HG03095 (cell line): ENCODE data around the gene SLC16A1.
A peak's percentile ranks its signal among the peaks of the same experiment; 100 is the strongest.
"Not testable (repeated sequence)": the region's sequence is repeated elsewhere in the genome, so short reads cannot be mapped to it uniquely, and the experiment has no call there.

Experiments used
- ATAC-seq: cut with Tn5 transposase; IDR thresholded peaks from one replicate; pipeline ENCODE4 v1.9.1; 2021; ENCODE audit warnings: moderate library complexity; ENCODE audit not compliant: unreplicated experiment

Gene SLC16A1

DNA sequence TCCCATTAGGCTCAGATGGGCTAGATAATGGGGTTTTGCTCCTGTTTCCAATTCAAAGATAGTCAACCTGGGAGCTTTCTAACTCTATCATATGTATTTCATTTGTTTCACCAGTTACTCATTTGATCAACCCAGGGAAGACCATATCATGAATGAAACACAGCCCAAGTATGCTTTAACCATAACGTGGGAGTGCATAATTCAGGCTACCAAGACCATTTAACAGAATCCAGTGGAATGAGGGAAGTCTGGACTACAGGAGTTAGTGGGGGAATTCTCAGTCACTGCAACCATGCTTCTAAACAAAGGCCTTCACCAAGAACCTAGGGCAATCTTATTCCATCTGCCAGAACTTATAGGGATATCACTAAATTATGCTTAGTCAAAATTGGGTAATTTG lies 15.0 kb upstream of the SLC16A1 start:
- ATAC-seq = no peak

DNA sequence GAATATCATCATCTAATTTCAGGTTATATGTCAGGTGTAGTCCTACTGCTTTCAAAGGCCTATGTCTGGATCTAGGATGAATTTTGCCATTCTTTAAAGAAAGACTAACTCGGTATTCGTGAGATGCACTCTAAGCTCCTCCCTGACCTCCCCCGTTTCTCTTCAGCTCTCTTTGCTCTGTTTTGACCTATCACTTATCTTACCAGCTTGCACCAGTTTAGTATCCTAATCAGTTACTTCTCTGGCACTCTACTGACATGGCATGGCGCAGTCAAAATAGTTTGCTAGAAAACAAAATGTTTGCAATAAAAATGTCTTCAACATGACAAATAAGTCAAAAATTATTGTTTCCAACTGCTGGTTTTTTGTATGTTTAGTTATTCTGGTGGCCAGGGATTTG lies 8.4 kb upstream of the SLC16A1 start:
- ATAC-seq = no peak

DNA sequence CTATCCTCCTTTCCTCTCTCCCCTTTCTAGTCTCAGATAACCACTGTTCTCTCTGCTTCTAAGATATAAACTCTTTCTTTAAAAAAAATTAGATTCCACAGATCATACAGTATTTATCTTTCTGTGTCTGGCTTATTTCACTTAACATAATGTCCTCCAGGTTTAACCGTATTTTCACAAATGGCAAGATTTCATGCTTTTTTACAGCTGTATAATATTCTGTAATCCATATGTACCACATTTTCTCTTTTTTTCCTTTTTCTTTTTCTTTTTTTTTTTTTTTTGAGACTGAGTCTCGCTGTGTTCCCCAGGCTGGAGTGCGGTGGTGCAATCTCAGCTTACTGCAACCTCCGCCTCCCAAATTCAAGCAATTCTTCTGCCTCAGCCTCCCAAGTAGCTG lies 5.1 kb upstream of the SLC16A1 start:
- no peak for ATAC-seq

DNA sequence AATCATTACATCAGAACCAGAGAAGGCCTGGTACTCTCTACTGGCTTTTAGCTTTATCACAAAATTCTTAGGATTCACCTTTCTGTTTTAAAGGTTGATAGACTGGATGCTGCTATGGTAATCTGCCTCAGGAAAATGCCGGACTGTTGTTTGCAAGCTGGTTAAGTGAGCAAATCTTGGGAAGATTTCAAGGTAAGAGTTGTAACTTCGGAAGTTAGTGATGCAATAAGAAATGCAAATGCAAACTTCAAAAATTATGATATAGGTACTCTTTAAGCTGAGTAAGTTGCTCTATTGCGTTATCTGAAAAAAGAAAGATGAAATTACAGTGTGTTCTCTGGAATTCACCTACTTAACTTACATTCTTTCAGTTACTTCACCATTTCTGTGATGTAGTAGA lies 4.4 kb upstream of the SLC16A1 start:
- no peak for ATAC-seq

DNA sequence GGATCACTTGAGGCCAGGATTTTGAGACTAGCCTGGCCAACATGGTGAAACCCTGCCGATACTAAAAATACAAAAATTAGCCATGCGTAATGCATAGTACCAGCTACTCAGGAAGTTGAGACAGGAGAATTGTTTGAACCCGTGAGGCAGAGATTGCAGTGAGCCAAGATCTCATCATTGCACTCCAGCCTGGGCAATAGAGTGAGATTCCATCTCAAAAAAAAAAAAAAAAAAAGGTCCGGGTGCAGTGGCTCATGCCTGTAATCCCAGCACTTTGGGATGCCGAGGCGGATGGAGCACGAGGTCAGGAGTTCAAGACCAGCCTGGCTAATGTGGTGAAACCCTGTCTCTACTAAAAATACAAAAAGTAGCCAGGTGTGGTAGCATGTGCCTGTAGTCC lies 2.2 kb upstream of the SLC16A1 start:
- ATAC-seq = not testable (repeated sequence)

DNA sequence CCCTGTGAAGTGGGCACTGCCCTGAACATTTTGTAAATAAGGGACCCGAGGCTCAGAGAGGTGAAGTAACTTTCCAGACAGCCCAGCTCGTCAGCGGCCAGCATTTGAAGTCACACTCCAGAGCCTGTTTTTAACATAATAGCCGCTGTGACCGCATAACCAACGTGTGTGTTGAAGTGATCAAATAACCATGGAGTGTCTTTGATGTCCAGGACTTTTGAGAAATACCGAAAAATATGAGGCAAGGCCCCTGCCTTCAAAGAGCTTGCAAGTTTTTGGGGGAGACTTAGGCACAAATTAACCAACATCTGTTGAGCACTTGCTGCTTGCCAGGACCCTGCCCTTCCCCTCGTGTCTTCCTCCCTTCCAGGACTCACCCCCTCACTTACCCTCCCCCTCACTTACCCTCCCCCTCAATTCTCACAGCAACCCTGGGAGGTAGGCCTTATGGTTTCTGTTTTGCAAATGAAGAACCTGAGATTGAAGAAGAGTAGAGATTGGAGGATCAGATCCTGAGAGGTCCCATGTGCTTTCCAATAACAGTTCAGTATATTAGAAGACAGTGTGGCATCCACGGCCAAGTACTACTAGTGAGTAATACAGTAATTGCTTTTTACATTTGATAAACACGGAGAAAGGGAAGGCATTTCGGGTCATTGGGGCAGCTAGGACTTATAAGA lies 1.3 kb upstream of the SLC16A1 start:
- ATAC-seq = peak; percentile 46

DNA sequence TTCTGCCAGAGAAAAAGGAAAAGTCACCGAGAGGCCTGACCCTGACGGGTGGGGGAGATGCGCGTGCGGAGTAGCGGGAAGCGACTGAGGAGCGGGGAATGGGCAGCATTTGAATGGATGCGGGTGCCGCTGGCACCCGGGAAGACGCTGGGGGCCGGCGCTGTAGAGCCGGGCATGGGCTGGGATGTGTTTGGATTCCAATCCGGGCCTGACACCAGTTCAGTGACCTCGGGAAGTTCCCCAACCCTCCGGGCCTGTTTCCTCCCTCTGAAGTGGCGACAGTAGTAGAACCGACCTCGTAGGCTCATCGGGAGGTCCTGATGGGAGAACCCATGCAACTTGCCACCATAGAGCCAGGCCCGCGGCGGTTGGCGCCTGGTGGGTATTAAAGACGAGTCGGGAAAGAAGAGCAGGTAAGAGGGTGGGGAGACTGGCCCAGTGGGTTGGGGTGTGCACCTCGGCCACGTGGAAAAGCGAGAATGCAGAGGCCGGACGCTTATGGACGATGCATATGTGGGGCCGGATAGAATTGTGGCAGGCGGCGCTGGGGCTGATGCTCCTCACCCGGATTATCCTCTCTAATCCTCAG lies 642 bp upstream of the SLC16A1 start:
- ATAC-seq = peak; percentile 6

DNA sequence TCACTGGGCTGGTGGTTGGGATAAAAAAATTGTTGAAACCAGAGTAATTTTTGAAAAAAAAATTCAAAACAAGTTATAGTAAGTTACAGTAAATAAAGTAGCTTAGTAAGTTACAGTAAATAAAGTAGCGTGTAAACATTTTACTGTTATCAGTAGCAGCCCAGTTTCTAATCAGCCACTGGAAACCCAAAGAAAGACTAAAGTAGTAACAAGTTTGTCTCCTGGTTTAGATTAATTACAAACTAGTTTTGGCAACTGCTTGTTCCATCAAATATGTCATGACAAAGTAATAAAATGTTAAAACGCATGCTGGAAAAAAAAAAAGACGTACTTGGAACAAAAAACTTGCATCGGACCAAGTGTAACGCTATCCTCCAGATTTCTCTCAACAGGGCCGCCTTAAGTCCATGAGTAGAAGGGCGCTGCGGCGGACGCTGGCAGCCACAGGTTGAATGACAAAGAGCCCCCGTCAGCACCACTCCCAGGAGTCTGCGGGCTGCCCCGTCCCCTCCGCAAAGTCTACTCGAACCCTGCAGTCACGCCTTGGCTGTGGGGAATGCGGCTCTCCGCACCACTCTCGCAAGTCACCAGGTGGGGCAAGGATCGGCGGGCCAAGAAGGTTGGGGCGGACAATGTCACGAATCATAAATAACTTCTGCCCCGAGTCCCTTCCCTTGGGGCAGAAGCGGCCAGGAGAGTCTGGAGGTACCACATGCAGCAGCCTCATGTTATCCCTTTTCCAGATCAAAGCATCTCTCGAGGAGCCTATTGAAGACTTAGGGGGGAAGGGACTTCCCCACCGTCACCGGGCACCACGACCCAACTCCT lies 837 bp downstream of the SLC16A1 start:
- ATAC-seq = peak; percentile 27

DNA sequence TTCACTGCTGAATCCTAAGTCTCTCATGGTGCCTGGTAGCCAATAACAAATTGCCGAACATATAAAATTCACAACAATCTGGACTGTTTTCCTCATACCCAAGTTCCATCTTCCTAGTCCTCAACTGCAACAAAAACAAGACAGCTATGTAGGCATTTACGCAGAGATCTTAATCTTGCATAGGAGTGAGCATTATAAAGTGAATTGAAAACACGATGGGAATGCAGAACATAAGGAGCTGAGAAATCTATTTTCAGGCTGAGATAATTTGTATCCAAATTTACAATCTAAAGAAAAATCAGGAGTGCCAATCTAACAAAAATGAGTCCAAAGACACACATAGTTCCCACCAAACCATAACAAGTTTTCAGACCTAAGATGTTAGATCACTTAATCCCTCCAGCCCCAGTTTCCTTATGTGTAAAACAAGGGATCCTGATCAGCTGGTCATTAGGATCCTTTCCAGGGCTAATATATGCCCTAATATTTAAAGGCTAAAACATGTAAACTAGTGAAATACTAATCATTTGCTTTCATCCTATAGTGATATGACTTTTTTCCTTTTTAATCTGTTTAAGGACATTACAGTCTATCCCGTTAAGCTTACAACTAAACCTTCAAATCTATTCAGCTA lies 1.9 kb downstream of the SLC16A1 start:
- ATAC-seq = no peak

DNA sequence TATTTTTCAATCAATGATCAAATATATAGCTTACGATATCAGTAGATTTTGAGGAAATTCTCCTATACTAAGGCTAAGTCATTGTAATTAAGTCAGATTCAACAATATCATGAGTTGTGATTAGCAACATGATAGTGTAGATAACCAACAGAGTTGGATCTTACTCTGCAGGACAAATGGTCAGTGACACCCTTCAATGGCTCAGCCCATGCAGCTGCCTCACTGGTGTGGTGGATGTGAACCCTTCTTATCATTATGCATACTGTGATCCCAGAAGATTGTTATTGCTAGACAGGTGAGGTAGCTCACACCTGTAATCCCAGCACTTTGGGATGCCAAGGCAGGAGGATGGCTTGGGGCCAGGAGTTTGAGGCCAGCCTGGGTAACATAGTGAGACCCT lies 5.6 kb downstream of the SLC16A1 start:
- no peak for ATAC-seq

DNA sequence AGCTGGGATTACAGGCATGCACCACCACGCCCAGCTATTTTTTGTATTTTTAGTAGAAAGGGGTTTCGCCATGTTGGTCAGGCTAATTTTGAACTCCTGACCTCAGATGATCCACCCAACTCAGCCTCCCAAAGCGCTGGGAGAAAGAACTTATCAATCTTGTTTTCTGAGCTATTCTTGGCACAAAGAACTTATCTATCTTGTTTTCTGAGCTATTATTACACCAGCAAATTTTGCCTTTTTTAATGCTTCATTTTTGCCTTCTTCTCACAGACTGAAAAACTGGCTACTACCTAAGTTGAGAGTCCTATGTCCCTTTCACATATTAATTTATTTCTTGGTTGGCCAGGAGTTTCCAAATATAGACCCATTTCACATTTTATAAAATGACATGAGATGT lies 9.3 kb downstream of the SLC16A1 start:
- no peak for ATAC-seq

DNA sequence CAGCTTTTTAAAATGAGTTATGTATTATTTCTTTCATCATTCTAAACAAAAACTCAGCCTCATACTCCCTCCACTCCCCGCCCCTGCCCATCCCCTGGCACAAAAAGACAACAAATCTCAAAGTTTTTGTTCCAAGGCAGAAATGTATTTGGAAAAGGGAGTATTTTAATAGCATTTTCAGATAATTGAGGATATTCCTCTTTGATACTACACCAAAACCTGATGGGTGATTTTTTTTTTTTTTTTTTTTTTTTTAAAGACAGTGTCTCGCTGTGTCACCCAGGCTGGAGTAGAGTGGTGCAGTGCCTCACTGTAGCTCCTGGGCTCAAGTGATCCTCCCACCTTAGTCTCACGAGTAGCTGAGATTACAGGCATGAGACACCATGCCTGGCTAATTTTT lies 16.2 kb downstream of the SLC16A1 start:
- ATAC-seq = no peak

DNA sequence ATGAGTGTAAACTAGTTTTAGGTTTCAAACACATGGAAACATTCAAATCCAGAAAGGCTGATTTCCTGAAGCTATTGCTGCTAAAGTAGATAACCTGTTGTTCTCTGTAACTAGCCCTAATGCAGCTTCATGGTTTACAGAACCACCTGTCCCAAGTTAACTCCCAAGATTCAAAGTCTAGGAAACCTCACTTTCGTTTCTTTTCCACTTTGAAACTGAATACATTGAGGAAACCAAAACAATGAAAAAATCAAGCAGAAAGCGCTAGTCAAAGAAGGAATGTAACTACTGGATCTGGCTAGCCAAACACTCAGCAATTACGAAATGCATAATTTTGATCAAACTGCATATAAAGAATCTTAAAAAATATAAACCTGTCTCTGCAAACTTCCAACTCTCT lies 17.8 kb downstream of the SLC16A1 start:
- no peak for ATAC-seq

DNA sequence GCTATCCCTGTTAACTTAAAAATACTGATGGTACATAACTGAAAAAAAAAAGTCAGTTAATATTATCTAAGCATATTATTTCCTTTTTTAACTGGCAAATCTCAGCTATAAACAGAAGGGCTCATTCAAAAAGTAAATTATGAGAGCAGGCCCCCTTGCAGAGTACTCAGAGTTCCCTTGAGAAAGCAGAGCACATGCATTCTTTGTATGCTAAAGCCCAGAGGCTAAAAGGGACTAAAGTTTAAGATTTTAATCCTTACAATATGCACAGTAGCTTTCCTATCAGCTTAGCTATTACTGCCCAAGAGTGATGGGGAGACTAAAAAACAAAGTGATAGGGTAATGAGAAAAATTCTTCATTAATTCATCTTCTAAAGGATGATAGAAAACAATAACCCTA lies 18.5 kb downstream of the SLC16A1 start:
- ATAC-seq = no peak

DNA sequence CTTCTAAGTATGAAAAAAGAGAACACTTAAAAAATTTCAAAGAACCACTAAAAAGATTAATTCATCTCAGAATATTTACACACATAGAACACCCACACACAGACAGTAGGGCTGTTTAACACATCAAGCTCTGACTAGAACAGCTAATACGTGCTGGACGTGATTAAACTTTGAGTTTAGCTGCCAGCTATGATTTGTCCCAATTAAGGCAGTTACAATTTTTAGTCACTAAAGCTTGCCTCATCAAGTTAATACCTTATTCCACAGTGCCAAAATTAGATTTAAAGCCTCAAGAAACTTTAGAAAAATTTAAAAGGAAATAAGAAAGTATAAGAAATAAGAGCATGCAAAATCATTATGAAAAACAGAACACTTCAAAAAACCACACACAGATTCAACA lies 18.9 kb downstream of the SLC16A1 start:
- no peak for ATAC-seq

DNA sequence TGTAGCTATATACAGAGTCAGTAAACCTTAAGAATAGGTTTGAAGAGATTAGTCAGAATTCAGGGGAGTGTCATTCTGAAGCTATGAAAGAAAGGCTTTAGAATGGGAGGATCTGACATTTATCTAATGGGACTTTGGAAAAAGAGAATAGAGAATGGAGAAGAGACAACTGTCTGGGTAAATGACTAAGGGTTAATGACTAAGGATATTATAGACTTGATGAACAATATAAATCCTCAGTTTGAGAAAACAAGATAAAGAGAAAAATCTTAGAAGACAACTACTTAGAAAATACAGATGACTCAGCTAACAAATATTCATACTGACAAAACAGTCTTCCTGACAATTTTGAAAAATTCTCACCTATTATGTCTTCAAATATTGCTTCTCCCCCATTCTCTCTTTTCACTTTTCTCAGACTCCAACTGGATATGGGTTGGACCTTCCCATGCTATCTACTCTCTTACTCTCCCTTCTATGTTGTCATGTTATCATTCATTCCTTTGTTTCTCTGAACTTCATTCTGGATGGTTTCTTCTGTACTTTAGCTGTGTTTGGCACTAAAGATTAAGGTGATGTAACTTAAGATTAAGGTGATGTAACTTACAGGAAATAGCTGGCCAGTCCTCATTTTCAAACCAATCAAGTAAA lies 20.4 kb downstream of the SLC16A1 start:
- ATAC-seq = no peak

DNA sequence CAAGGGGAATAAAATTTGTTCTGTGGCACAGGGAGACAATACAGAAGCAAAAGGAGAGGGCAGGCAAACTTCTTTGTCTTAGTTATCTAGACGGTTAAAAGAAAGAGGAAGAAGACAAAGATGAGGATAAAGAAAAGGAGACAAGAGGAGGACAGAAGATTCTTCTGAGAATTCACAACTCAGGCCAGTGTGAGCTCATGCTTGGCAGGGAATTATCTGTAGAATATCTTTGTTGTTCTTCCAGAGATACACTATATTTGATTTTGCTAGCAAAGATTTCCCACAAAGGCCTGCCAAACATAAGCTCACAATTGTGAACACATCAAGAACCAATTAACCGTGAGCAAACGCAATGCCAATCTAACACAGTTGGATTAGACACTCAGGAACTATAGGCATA lies 21.4 kb downstream of the SLC16A1 start:
- ATAC-seq = no peak

DNA sequence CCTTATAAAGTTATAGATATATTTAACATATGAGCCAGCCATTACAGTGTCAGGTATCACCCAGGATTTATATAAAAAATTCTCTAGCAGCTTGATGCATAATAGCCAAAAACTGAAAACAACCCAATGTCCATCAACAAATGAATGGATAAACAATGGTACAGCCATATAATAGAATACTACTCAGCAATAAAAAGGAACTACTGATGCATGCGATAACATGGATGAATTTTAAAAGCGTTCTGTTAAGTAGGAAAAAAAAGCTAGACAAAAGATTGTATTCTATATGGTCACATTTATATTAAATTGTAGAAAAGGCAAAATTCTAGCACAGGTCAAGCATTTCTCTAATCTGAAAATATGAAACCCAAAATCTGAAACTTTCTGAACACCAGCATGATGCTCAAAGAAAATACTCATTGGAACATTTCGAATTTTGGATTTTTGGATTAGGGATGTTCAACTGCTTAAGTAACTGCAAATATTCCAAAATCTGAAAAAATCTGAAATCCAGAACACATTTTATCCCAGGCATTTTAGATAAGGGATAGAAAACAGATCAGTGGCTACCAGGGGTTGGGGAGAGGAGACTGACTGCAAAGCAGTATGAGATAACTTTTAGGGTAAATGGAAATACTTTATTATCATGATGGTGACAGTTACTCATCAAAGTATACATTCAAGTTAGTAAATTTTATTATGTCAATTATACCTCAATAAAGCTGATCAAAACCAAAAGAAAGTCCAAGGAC lies 22.0 kb downstream of the SLC16A1 start:
- no peak for ATAC-seq

DNA sequence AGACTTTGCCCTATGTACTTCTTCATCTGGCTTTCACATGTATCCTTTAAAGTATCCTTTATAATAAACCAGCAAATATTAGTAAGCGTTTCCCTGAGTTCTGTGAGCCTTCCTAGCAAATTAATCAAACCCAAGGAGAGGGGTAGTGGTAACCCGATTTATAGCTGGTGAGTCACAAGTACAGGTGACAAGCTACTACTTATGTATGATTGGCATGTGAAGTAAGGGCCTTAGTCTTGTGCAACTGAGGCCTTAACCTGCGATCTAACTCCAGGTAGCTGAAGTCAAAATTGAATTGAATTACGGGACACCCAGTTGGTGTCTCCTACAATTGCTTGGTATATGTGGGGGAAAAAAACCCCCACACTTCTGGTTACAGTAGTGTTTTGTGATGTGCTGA lies 26.0 kb downstream of the SLC16A1 start:
- ATAC-seq = no peak

DNA sequence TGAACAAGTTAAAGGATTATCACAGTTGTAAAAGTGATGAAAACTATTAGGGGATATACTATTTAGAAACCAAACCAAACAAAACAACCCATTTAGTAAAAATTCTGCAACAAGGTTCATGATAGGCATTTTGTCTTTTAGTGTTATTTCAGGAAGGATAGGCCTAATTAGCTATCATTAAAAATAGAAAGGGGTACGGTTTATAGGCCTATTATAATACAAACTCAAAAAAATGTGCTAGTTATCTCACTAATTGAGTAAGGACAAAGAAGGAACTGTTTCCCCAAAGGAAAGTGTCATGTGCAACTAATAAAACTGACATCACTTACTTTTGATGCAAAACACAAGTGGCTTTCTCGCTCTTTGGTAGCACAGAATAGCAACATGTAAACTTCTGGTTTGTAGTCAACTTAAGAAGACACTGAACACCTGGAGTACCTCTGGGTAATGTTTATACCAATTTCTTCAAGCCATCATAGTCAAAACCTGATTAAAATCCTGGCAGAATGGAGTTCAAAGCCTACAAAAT lies 28.5 kb downstream of the SLC16A1 start:
- ATAC-seq = no peak
